H1 (cell line): ENCODE results near the gene TAF13. TPM values are rescaled to one million over a fixed set of nuclear protein-coding genes. Genes with fewer than 3 reads are reported as not detected.

ENCODE experiments used
- CTCF ChIA-PET: fragments of 300-600 bp; sonication (Branson Sonifier 250); formaldehyde crosslinking; loops from one replicate; lab custom pipeline; 2021; ENCODE audit not compliant: partially characterized antibody; lab: Charles Lee
- POLR2A ChIA-PET: fragments of 300-600 bp; sonication (Branson Sonifier 250); formaldehyde crosslinking; loops from one replicate; lab custom pipeline; 2021; ENCODE audit warnings: inconsistent platforms; ENCODE audit not compliant: partially characterized antibody; lab: Charles Lee
- DNase-seq, 2 experiments: peaks; one replicate each; pipeline versions ENCODE4 v3.0.0 to v3.0.0-alpha.2; 2010 to 2022; ENCODE audit warnings: low spot score in 2 of 2, low read depth in 1 of 2, mixed read lengths in 1 of 2
- FAIRE-seq: peaks from 2 replicates; lab custom pipeline; 2011; peaks lifted over from hg19 to GRCh38; lab: Jason Lieb, UNC
- H2AFZ ChIP-seq: 2 replicates; pipeline ENCODE4 v1.8.1; 2012; ENCODE audit warnings: low read length, inconsistent platforms
- H2AK5ac ChIP-seq: 2 replicates; pipeline ENCODE4 v1.6.1; 2013; ENCODE audit warnings: low read depth, low read length
- H2BK120ac ChIP-seq: replicated peaks from 2 replicates; pipeline ENCODE3; 2013; ENCODE audit warnings: low read depth, low read length, inconsistent platforms
- H2BK12ac ChIP-seq: 2 replicates; pipeline ENCODE4 v1.6.1; 2013; ENCODE audit warnings: low read depth, low read length
- H2BK15ac ChIP-seq: 2 replicates; pipeline ENCODE4 v1.6.1; 2013; ENCODE audit warnings: low read length
- H2BK20ac ChIP-seq: 2 replicates; pipeline ENCODE4 v1.6.1; 2013; ENCODE audit warnings: low read length
- H2BK5ac ChIP-seq: 2 replicates; pipeline ENCODE4 v1.6.1; 2013; ENCODE audit warnings: low read depth, low read length
- H3K14ac ChIP-seq: 2 replicates; pipeline ENCODE4 v1.6.1; 2013; ENCODE audit warnings: inconsistent platforms; ENCODE audit not compliant: insufficient read length
- H3K18ac ChIP-seq: 2 replicates; pipeline ENCODE4 v1.6.1; 2013; ENCODE audit warnings: low read length; ENCODE audit errors: extremely low read depth
- H3K23ac ChIP-seq: 2 replicates; pipeline ENCODE4 v1.6.1; 2013; ENCODE audit warnings: inconsistent platforms; ENCODE audit not compliant: insufficient read length
- H3K23me2 ChIP-seq: 2 replicates; pipeline ENCODE4 v1.6.1; 2013; ENCODE audit warnings: low read depth, low read length
- H3K27ac ChIP-seq: 2 replicates; pipeline ENCODE4 v1.6.1; 2011; ENCODE audit warnings: low read depth, low read length, inconsistent platforms
- H3K27me3 ChIP-seq, 4 experiments: replicated peaks in 1 of 4; 1 replicate in 1 of 4; 2 replicates in 3 of 4; pipeline versions ENCODE4 v1.6.1 to v1.8.1; 2011 to 2013; ENCODE audit warnings: low read length in 3 of 4, mild to moderate bottlenecking in 3 of 4, inconsistent platforms in 2 of 4, mixed read lengths in 2 of 4, moderate library complexity in 1 of 4; ENCODE audit not compliant: control insufficient read depth in 3 of 4, insufficient read depth in 3 of 4; ENCODE audit errors: extremely low read depth in 1 of 4
- H3K36me3 ChIP-seq, 4 experiments: 2 replicates each; pipeline versions ENCODE4 v1.6.1 to v1.8.1; 2011 to 2013; ENCODE audit warnings: mild to moderate bottlenecking in 4 of 4, low read length in 3 of 4, moderate library complexity in 2 of 4, control low read depth in 1 of 4, inconsistent platforms in 1 of 4; ENCODE audit not compliant: insufficient read depth in 4 of 4, control insufficient read depth in 2 of 4
- H3K4ac ChIP-seq: replicated peaks from 2 replicates; pipeline ENCODE3; 2013; ENCODE audit warnings: low read length, low read depth, mixed read lengths, inconsistent platforms; ENCODE audit not compliant: insufficient read length
- H3K4me1 ChIP-seq, 4 experiments: replicated peaks in 1 of 4; 1 replicate in 1 of 4; 2 replicates in 3 of 4; pipeline versions ENCODE4 v1.6.1 to v1.8.1; 2011 to 2013; ENCODE audit warnings: low read length in 3 of 4, inconsistent platforms in 2 of 4, mixed read lengths in 1 of 4; ENCODE audit not compliant: insufficient read depth in 4 of 4, control insufficient read depth in 3 of 4
- H3K4me2 ChIP-seq, 2 experiments: 2 replicates each; pipeline versions ENCODE4 v1.6.1 to v1.8.1; 2011 to 2013; ENCODE audit warnings: low read depth in 2 of 2, low read length in 2 of 2, control low read depth in 1 of 2, inconsistent platforms in 1 of 2, mild to moderate bottlenecking in 1 of 2; ENCODE audit not compliant: insufficient read depth in 1 of 2
- H3K4me3 ChIP-seq, 4 experiments: fragments of 200-600, 300-600 bp in 1 of 4; sonication (generic), shearing (Covaris generic), sonication (Bioruptor Twin) in 1 of 4; 2 replicates each; pipeline versions ENCODE4 v1.5.1 to v1.8.1; 2011 to 2016; ENCODE audit warnings: low read length in 4 of 4, low read depth in 3 of 4, control low read depth in 2 of 4, inconsistent platforms in 2 of 4, mild to moderate bottlenecking in 2 of 4, mixed read lengths in 1 of 4, moderate library complexity in 1 of 4; ENCODE audit not compliant: insufficient read depth in 2 of 4; ENCODE audit errors: extremely low read depth in 1 of 4
- H3K56ac ChIP-seq: replicated peaks from 2 replicates; pipeline ENCODE3; 2013; ENCODE audit warnings: low read depth, mild to moderate bottlenecking, mixed read lengths, low read length, inconsistent platforms; ENCODE audit not compliant: insufficient read length
- H3K79me1 ChIP-seq: 2 replicates; pipeline ENCODE4 v1.6.1; 2013; ENCODE audit warnings: low read depth, low read length, control low read depth
- H3K79me2 ChIP-seq, 2 experiments: 2 replicates each; pipeline versions ENCODE4 v1.6.1 to v1.8.1; 2012 to 2013; ENCODE audit warnings: low read length in 2 of 2, mild to moderate bottlenecking in 2 of 2, inconsistent platforms in 1 of 2; ENCODE audit not compliant: insufficient read depth in 2 of 2, control insufficient read depth in 1 of 2
- H3K9ac ChIP-seq, 4 experiments: replicated peaks in 1 of 4; 1 replicate in 1 of 4; 2 replicates in 3 of 4; pipeline versions ENCODE4 v1.6.1 to v1.8.1; 2011 to 2013; ENCODE audit warnings: low read depth in 3 of 4, low read length in 3 of 4, control low read depth in 2 of 4, mild to moderate bottlenecking in 2 of 4, moderate library complexity in 2 of 4, inconsistent platforms in 1 of 4; ENCODE audit errors: extremely low read depth in 1 of 4
- H3K9me3 ChIP-seq, 2 experiments: 2 replicates each; pipeline versions ENCODE4 v1.6.1 to v1.8.1; 2012 to 2013; ENCODE audit warnings: mild to moderate bottlenecking in 2 of 2, moderate library complexity in 2 of 2, control low read depth in 1 of 2, inconsistent platforms in 1 of 2, low read depth in 1 of 2, low read length in 1 of 2, mixed read lengths in 1 of 2; ENCODE audit not compliant: insufficient read depth in 2 of 2
- H4K20me1 ChIP-seq, 2 experiments: replicated peaks in 1 of 2; 2 replicates each; pipeline versions ENCODE3 to v1.8.1; 2011 to 2013; ENCODE audit warnings: inconsistent platforms in 2 of 2, low read length in 2 of 2, mild to moderate bottlenecking in 1 of 2; ENCODE audit not compliant: insufficient read depth in 2 of 2, control insufficient read depth in 1 of 2
- H4K5ac ChIP-seq: 2 replicates; pipeline ENCODE4 v1.6.1; 2013; ENCODE audit warnings: low read length, low read depth, mixed read lengths, inconsistent platforms; ENCODE audit not compliant: insufficient read length
- H4K8ac ChIP-seq: 2 replicates; pipeline ENCODE4 v1.8.0; 2013; ENCODE audit warnings: mild to moderate bottlenecking, moderate library complexity, low read length, inconsistent platforms; ENCODE audit not compliant: insufficient read depth; ENCODE audit errors: extremely low read depth
- H4K91ac ChIP-seq: replicated peaks from 2 replicates; pipeline ENCODE3; 2013; ENCODE audit warnings: low read length, mixed read lengths, inconsistent platforms; ENCODE audit not compliant: insufficient read length
- ASH2L ChIP-seq: fragments of 200-600, 300-600 bp; sonication (generic); IDR thresholded peaks from one replicate; pipeline ENCODE4 v1.7.1; 2017; ENCODE audit warnings: low read length
- HDAC2 ChIP-seq, 2 experiments: fragments of 300-600 bp in 1 of 2; sonication (generic) in 1 of 2; IDR thresholded peaks; 2 replicates each; pipeline ENCODE4 v1.6.1; 2011 to 2012; ENCODE audit warnings: low read depth in 2 of 2, low read length in 2 of 2, mild to moderate bottlenecking in 2 of 2, moderate library complexity in 2 of 2, borderline replicate concordance in 1 of 2, inconsistent platforms in 1 of 2
- RAD21 ChIP-seq, 2 experiments: IDR thresholded peaks in 1 of 2; conservative IDR thresholded peaks in 1 of 2; 2 replicates each; pipeline ENCODE4 v1.6.1; 2011; ENCODE audit warnings: low read depth in 2 of 2, low read length in 2 of 2, improper control_type of control experiment in 1 of 2, inconsistent platforms in 1 of 2, mild to moderate bottlenecking in 1 of 2, moderate library complexity in 1 of 2
- SP1 ChIP-seq: IDR thresholded peaks from 2 replicates; pipeline ENCODE4 v1.6.1; 2011; ENCODE audit warnings: low read depth, low read length
- TAF1 ChIP-seq: IDR thresholded peaks from 2 replicates; pipeline ENCODE4 v1.6.1; 2011; ENCODE audit warnings: mild to moderate bottlenecking, low read depth, low read length
- TAF7 ChIP-seq: optimal IDR thresholded peaks from 2 replicates; pipeline ENCODE3; 2011; ENCODE audit warnings: low read depth, mild to moderate bottlenecking, inconsistent platforms, low read length, moderate library complexity, borderline replicate concordance
- TEAD4 ChIP-seq: IDR thresholded peaks from 2 replicates; pipeline ENCODE4 v1.6.1; 2012; ENCODE audit warnings: low read depth, low read length, inconsistent platforms, mixed read lengths
- ZNF274 ChIP-seq: IDR thresholded peaks from 2 replicates; pipeline ENCODE4 v1.7.0; 2012; ENCODE audit warnings: low read length, borderline replicate concordance; ENCODE audit errors: extremely low read depth
- WGBS, 2 experiments: shearing (Covaris generic) in 1 of 2; methylation state at CpG; one replicate each; pipeline versions ENCODE4 v1.1.6 to v1.1.7; 2013 to 2015; ENCODE audit warnings: low lambda C conversion rate in 2 of 2, mixed read lengths in 2 of 2, inconsistent platforms in 1 of 2, low coverage in 1 of 2, missing lambda C conversion rate in 1 of 2; ENCODE audit not compliant: insufficient replicate concordance in 2 of 2, insufficient coverage in 1 of 2, insufficient read length in 1 of 2; ENCODE audit errors: extremely low coverage in 1 of 2, missing lambda C conversion rate in 1 of 2; 5-methylcytosine and 5-hydroxymethylcytosine counted together
- polyA plus RNA-seq, 7 experiments: library from polyadenylated mRNA; depleted of rRNA in 3 of 7; stranded (reverse) in 5 of 7; unstranded in 2 of 7; fragments of >200 nt in 5 of 7; fragments of 200-250 nt in 2 of 7; gene quantifications; 1 replicate in 5 of 7; 2 replicates in 1 of 7; 4 replicates in 1 of 7; pipeline versions ENCODE4 v1.2.1 to v1.2.3, GENCODE V29; 2011 to 2013; ENCODE audit warnings: missing spikeins in 2 of 7, mixed read lengths in 2 of 7
- total RNA-seq: library from RNA; stranded (reverse); fragmentation: NEBNext Ultra II Directional; extraction: Animal tissue kit (Norgen Biotek cat#: 25700); gene quantifications from 2 replicates; pipeline ENCODE4 v1.2.1, GENCODE V29; 2021
- TF ChIP-seq, protein P1 (sequence below): IDR thresholded peaks from 2 replicates; pipeline ENCODE4 v1.6.1; 2012; ENCODE audit warnings: low read length, inconsistent platforms

TAF13 gene
- total and polyA plus RNA-seq, 2 of the 8 experiments (the other 6 are each of a cell fraction or from before 2014, with no cell fraction given), result 13.1 to 41.7 TPM

DNA sequence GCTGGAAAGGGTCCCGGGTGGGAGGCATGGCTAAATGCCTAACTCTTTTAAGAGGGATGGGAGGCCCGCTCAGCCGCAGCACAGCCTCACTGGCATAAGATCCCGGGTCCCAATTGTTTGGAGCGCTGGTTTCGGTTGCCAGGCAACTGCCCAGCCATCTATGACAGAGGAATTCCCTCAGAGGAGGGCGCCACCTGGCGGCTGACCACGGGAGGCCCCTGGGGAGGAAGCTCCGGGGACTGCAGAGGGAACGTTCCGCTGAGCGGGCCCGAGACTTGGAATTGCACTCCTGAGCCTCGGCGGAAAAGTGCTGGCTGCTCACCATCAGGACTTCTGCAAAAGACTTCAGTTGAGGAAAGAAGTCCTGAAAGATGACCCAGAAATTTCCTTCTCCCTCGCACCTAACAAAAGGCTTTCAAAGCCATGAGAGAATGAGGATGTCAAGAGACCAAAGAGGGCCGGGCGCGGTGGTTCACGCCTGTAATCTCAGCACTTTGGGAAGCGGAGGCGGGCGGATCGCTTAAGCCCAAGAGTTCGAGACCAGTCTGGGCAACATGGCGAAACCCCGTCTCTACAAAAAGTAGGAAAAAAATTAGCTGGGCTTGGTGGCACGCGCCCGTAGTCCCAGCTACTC lies 37.0 kb upstream of the TAF13 start:
- FAIRE-seq, result no peak
- ChIA-PET CTCF (interaction anchor here (0.6 to 2.4 kb wide), 25 partner anchors 9 to 266 kb away, joined by 3 to 11 read pairs (median 3); no protein-coding TSS in a partner anchor), POLR2A (interaction anchor here (0.7 to 8.6 kb wide), 5 partner anchors 12 to 508 kb away, joined by 3 to 106 read pairs (median 3); partner anchors contain the start of gene TMEM167B)
- H3K36me3 ChIP-seq, result no peaks in the 10 kb centered on the region; a peak in 1 of 8 replicates
- peak overlapping the region; percentile 88 to 90 for H3K4me2 ChIP-seq
- H3K14ac ChIP-seq, result no peak overlapping the region
- H2AK5ac ChIP-seq, result no peak overlapping the region
- peaks cover 15 to 45% (median 32%) of the 10 kb centered on the region in 4 experiments for H3K27me3 ChIP-seq
- peaks cover 11% of the 10 kb centered on the region for H3K23me2 ChIP-seq
- no peak overlapping the region for H4K8ac ChIP-seq
- DNase-seq, result peak; percentile 85 to 100
- H4K5ac ChIP-seq, result no peak overlapping the region
- no peaks in the 10 kb centered on the region for H3K9me3 ChIP-seq
- no peaks in the 10 kb centered on the region for H3K79me1 ChIP-seq
- no peak overlapping the region for H2BK120ac ChIP-seq
- no peak overlapping the region for H3K4ac ChIP-seq
- H3K4me1 ChIP-seq, result peaks cover 0 to 9% (median 3%) of the 10 kb centered on the region in 4 experiments; a peak in 4 of 7 replicates
- no peaks in the 10 kb centered on the region for H4K20me1 ChIP-seq
- H3K18ac ChIP-seq, result no peak overlapping the region
- H2BK12ac ChIP-seq, result no peak overlapping the region
- H3K27ac ChIP-seq, result no peak overlapping the region
- no peak overlapping the region for H3K56ac ChIP-seq
- no peak overlapping the region for H3K9ac ChIP-seq
- no peaks in the 10 kb centered on the region for H3K79me2 ChIP-seq
- H2BK5ac ChIP-seq, result no peak overlapping the region
- no peak overlapping the region for H3K23ac ChIP-seq
- 0 out of 2 replicates have a peak overlapping the region, but pooled peaks have one; percentile 60 for H2AFZ ChIP-seq
- H4K91ac ChIP-seq, result no peak overlapping the region
- H2BK15ac ChIP-seq, result no peak overlapping the region
- no peak overlapping the region for H2BK20ac ChIP-seq
- peak overlapping the region in 1 of 4 experiments; percentile 72; a peak in 5 of 8 replicates for H3K4me3 ChIP-seq
- 11% methylated on average over 31 of the region's 31 CpGs; no CpG with 5 or more reads in 1 of the 2 experiments for WGBS, 2 experiments
- TF ChIP-seq TAF7, result no peak
- peak; percentile 72 to 83 for TF ChIP-seq RAD21 (IDR thresholded peaks at IDR 0.05 in 1 of 2, conservative IDR thresholded peaks at IDR 0.05 in 1 of 2; ENCODE audit: low read depth in 2 of 2, low read length in 2 of 2)
- peak; percentile 95 for TF ChIP-seq TEAD4
- peak; percentile 31 for TF ChIP-seq ASH2L
- no peak; the same call in 1 of the 2 replicates for TF ChIP-seq SP1
- TF ChIP-seq, protein P1, sequence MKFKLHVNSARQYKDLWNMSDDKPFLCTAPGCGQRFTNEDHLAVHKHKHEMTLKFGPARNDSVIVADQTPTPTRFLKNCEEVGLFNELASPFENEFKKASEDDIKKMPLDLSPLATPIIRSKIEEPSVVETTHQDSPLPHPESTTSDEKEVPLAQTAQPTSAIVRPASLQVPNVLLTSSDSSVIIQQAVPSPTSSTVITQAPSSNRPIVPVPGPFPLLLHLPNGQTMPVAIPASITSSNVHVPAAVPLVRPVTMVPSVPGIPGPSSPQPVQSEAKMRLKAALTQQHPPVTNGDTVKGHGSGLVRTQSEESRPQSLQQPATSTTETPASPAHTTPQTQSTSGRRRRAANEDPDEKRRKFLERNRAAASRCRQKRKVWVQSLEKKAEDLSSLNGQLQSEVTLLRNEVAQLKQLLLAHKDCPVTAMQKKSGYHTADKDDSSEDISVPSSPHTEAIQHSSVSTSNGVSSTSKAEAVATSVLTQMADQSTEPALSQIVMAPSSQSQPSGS, result no peak
- TF ChIP-seq ZNF274, result no peak
- peak in 1 of 2 experiments; percentile 47; a peak in 1 of 4 replicates for TF ChIP-seq HDAC2 (IDR thresholded peaks at IDR 0.05; ENCODE audit: borderline replicate concordance in 1 of 2, low read depth in 2 of 2, low read length in 2 of 2)
- TF ChIP-seq TAF1, result 0 out of 2 replicates have a peak, but pooled peaks have one; percentile 30
